Stimulated activated naive CD8-positive, alpha-beta T cell treated with anti-CD3 and anti-CD28 coated beads, Interleukin-15, amount 100 ng/mL, for 72 hours (primary cell): ENCODE data around the gene TPI1.

Experiments
- ATAC-seq: fragments of 150-1000 bp; cut with Tn5 transposase; 2 replicates; pipeline ENCODE4 v1.10.0; 2021; ENCODE audit warnings: mild to moderate bottlenecking, moderate library complexity
- DNase-seq, 2 donors: peaks; one replicate each; pipeline ENCODE4 v3.0.0; 2021 to 2022
- H3K27ac Mint-ChIP-seq, 2 donors: one replicate each; pipeline ENCODE4 v1.8.0; 2022; ENCODE audit warnings: mild to moderate bottlenecking in 2 of 2, mixed read lengths in 2 of 2, moderate library complexity in 2 of 2
- H3K27me3 Mint-ChIP-seq: one replicate; pipeline ENCODE4 v1.8.0; 2022; ENCODE audit warnings: mixed read lengths
- H3K4me1 Mint-ChIP-seq: one replicate; pipeline ENCODE4 v1.8.0; 2022; ENCODE audit warnings: mild to moderate bottlenecking, mixed read lengths
- H3K4me3 Mint-ChIP-seq, 2 donors: one replicate each; pipeline ENCODE4 v1.8.0; 2022; ENCODE audit warnings: mild to moderate bottlenecking in 2 of 2, mixed read lengths in 2 of 2, moderate library complexity in 1 of 2
- H3K9me3 Mint-ChIP-seq, 2 donors: one replicate each; pipeline ENCODE4 v1.8.0; 2022; ENCODE audit warnings: mixed read lengths in 2 of 2

TPI1 gene

GRCh38 chr12:6826125-6826733 lies 41.1 kb upstream of the TPI1 start:
- peaks cover 100% of the 10 kb centered on the region for H3K27me3 Mint-ChIP-seq
- ATAC-seq (no peak), DNase-seq (no peak)
- no peak overlapping the region for H3K27ac Mint-ChIP-seq
- H3K4me1 Mint-ChIP-seq = peaks cover 44% of the 10 kb centered on the region
- H3K4me3 Mint-ChIP-seq = no peak overlapping the region
- no peaks in the 10 kb centered on the region for H3K9me3 Mint-ChIP-seq

GRCh38 chr12:6826734-6827436 lies 40.4 kb upstream of the TPI1 start:
- ATAC-seq (no peak), DNase-seq (no peak)
- Mint-ChIP-seq H3K9me3 (no peaks in the 10 kb centered on the region), H3K4me1 (peaks cover 38% of the 10 kb centered on the region), H3K27me3 (peaks cover 100% of the 10 kb centered on the region), H3K4me3 (peak overlapping the region; percentile 50 to 66), H3K27ac (no peak overlapping the region)

GRCh38 chr12:6827437-6827911 lies 39.9 kb upstream of the TPI1 start:
- peak in 1 of 2 donors; percentile 22 for DNase-seq
- peak overlapping the region; percentile 50 to 66 for H3K4me3 Mint-ChIP-seq
- H3K27me3 Mint-ChIP-seq = peaks cover 96% of the 10 kb centered on the region
- no peak overlapping the region for H3K27ac Mint-ChIP-seq
- no peaks in the 10 kb centered on the region for H3K9me3 Mint-ChIP-seq
- H3K4me1 Mint-ChIP-seq = peaks cover 34% of the 10 kb centered on the region
- no peak for ATAC-seq

GRCh38 chr12:6827982-6828780 lies 39.1 kb upstream of the TPI1 start, which contains the start of gene P3H3:
P3H3 (plus strand) TSS chr12:6828407; CDS start chr12:6828441, 34 bp downstream.
- Mint-ChIP-seq H3K9me3 (no peaks in the 10 kb centered on the region), H3K27me3 (peaks cover 89% of the 10 kb centered on the region), H3K4me3 (peak within 1 kb of the TSS; percentile 91 to 93), H3K4me1 (peaks cover 34% of the 10 kb centered on the region), H3K27ac (peak within 1 kb of the TSS; percentile 89 to 90)
- peak; percentile 53 for ATAC-seq
- DNase-seq = no peak

- H3K27me3 Mint-ChIP-seq = peaks cover 81% of the 10 kb centered on the region
- H3K9me3 Mint-ChIP-seq = no peaks in the 10 kb centered on the region
- ATAC-seq = peak; percentile 68
- H3K27ac Mint-ChIP-seq = peak overlapping the region; percentile 89 to 90
- peak overlapping the region; percentile 91 to 93 for H3K4me3 Mint-ChIP-seq
- peaks cover 34% of the 10 kb centered on the region for H3K4me1 Mint-ChIP-seq
- peak; percentile 48 to 57 for DNase-seq
Observed at GRCh38 chr12:6828781-6829535, 38.4 kb upstream of the TPI1 start.

GRCh38 chr12:6829536-6830220 lies 37.7 kb upstream of the TPI1 start:
- Mint-ChIP-seq H3K9me3 (no peaks in the 10 kb centered on the region), H3K27ac (no peak overlapping the region), H3K4me1 (peaks cover 39% of the 10 kb centered on the region), H3K4me3 (peak overlapping the region; percentile 91 to 93), H3K27me3 (peaks cover 74% of the 10 kb centered on the region)
- ATAC-seq = no peak
- DNase-seq = no peak

GRCh38 chr12:6830286-6830890 lies 36.9 kb upstream of the TPI1 start:
- no peak overlapping the region for H3K4me3 Mint-ChIP-seq
- H3K27me3 Mint-ChIP-seq = peaks cover 67% of the 10 kb centered on the region
- H3K4me1 Mint-ChIP-seq = peaks cover 37% of the 10 kb centered on the region
- DNase-seq = no peak
- peak overlapping the region in 1 of 2 donors; percentile 92 for H3K27ac Mint-ChIP-seq
- H3K9me3 Mint-ChIP-seq = no peaks in the 10 kb centered on the region
- ATAC-seq = no peak

GRCh38 chr12:6830999-6831398 lies 36.3 kb upstream of the TPI1 start:
- Mint-ChIP-seq H3K4me3 (no peak overlapping the region), H3K27me3 (peaks cover 61% of the 10 kb centered on the region), H3K9me3 (no peaks in the 10 kb centered on the region), H3K27ac (peak overlapping the region in 1 of 2 donors; percentile 1), H3K4me1 (peaks cover 38% of the 10 kb centered on the region)
- DNase-seq (no peak), ATAC-seq (no peak)

- ATAC-seq (no peak), DNase-seq (no peak)
- Mint-ChIP-seq H3K4me1 (peaks cover 41% of the 10 kb centered on the region), H3K27ac (no peak overlapping the region), H3K9me3 (no peaks in the 10 kb centered on the region), H3K4me3 (no peak overlapping the region), H3K27me3 (peaks cover 56% of the 10 kb centered on the region)
Observed at GRCh38 chr12:6831450-6831995, 35.8 kb upstream of the TPI1 start.

GRCh38 chr12:6832125-6832524 lies 35.2 kb upstream of the TPI1 start:
- Mint-ChIP-seq H3K27ac (no peak overlapping the region), H3K27me3 (peaks cover 50% of the 10 kb centered on the region), H3K4me3 (no peak overlapping the region), H3K9me3 (no peaks in the 10 kb centered on the region), H3K4me1 (peaks cover 39% of the 10 kb centered on the region)
- no peak for DNase-seq
- ATAC-seq = no peak

GRCh38 chr12:6833189-6833890 lies 34.0 kb upstream of the TPI1 start:
- Mint-ChIP-seq H3K27me3 (peaks cover 38% of the 10 kb centered on the region), H3K4me1 (peaks cover 27% of the 10 kb centered on the region), H3K27ac (no peak overlapping the region), H3K9me3 (no peaks in the 10 kb centered on the region), H3K4me3 (no peak overlapping the region)
- ATAC-seq (no peak), DNase-seq (no peak)

- H3K9me3 Mint-ChIP-seq = no peaks in the 10 kb centered on the region
- H3K27ac Mint-ChIP-seq = no peak overlapping the region
- peaks cover 20% of the 10 kb centered on the region for H3K4me1 Mint-ChIP-seq
- peaks cover 28% of the 10 kb centered on the region for H3K27me3 Mint-ChIP-seq
- no peak for ATAC-seq
- no peak for DNase-seq
- H3K4me3 Mint-ChIP-seq = no peak overlapping the region
Observed at GRCh38 chr12:6834254-6834653, 33.1 kb upstream of the TPI1 start.

GRCh38 chr12:6834873-6835272 lies 32.5 kb upstream of the TPI1 start:
- peaks cover 22% of the 10 kb centered on the region for H3K27me3 Mint-ChIP-seq
- no peak overlapping the region for H3K4me3 Mint-ChIP-seq
- peaks cover 14% of the 10 kb centered on the region for H3K4me1 Mint-ChIP-seq
- DNase-seq = no peak
- peak overlapping the region in 1 of 2 donors; percentile 8 for H3K27ac Mint-ChIP-seq
- no peak for ATAC-seq
- H3K9me3 Mint-ChIP-seq = no peaks in the 10 kb centered on the region

GRCh38 chr12:6836851-6837250 lies 30.5 kb upstream of the TPI1 start:
- H3K27me3 Mint-ChIP-seq = peaks cover 2% of the 10 kb centered on the region
- no peak for ATAC-seq
- H3K9me3 Mint-ChIP-seq = no peaks in the 10 kb centered on the region
- H3K4me1 Mint-ChIP-seq = peaks cover 14% of the 10 kb centered on the region
- H3K27ac Mint-ChIP-seq = no peak overlapping the region
- no peak overlapping the region for H3K4me3 Mint-ChIP-seq
- DNase-seq = no peak
